Renal pelvis (tissue), 4 donors: Measurements from ENCODE around the gene SRPX2. TPM values are rescaled to one million over a fixed set of nuclear protein-coding genes. Genes with fewer than 3 reads are reported as not detected.
A peak's percentile ranks its signal among the peaks of the same experiment; 100 is the strongest.

Experiments used
- DNase-seq: peaks from one replicate; pipeline ENCODE4 v3.0.0-alpha.2; 2013
- polyA plus RNA-seq, 3 donors: library from polyadenylated mRNA; unstranded; fragments of 120-200 nt; gene quantifications; one replicate each; pipeline ENCODE4 v1.2.1, GENCODE V29; 2013; ENCODE audit not compliant: insufficient read length in 3 of 3

SRPX2 gene
- polyA plus RNA-seq, 3 donors, result 11.6 to 14.8 (median 11.8) TPM

- no peak for DNase-seq
These were observed 3.7 kb downstream of the SRPX2 start for GRCh38 chrX:100647739-100648138.

- no peak for DNase-seq
These were observed 4.7 kb downstream of the SRPX2 start for GRCh38 chrX:100648458-100649417.

DNA sequence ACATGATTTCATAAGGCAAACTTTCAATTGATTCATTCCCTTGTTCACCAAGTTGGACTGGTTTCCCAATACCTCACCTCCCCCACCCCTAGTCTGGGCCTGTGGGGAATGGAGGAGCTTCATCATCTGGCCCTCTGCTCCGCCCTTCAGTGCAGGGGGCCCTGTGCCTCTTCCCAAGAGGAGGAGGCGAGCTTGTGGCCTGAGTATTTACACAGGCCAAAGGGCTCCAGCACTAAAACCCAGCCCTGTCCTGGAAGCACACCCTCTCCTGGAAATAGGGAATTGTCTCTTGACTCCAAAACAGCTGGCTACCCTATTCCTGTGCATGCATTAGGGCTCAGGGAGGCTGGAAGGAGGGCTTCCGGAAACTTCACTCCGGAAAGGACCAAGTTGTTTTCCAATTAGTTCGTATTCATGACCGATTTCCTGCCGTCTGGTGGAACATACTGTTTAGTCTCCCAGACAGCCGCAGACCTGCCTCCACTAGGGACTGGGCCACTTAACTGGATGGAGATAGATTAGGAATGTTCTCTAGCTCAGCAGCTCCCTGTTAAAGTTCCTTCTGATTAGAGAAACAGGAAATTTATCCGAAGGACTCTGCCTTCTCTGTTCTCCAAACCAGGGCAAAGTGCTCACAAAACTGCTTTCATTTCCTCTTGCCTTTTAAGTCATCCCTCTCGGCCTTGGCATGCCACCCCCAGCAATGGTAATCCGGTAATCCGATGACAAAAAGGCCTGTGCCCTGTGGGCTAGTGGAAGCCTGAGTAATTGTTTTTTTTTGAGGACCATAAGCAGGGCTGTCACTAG is 5.8 kb downstream of the SRPX2 start:
- DNase-seq, result no peak

- no peak for DNase-seq
These were observed 6.8 kb downstream of the SRPX2 start for GRCh38 chrX:100650841-100651240.

DNA sequence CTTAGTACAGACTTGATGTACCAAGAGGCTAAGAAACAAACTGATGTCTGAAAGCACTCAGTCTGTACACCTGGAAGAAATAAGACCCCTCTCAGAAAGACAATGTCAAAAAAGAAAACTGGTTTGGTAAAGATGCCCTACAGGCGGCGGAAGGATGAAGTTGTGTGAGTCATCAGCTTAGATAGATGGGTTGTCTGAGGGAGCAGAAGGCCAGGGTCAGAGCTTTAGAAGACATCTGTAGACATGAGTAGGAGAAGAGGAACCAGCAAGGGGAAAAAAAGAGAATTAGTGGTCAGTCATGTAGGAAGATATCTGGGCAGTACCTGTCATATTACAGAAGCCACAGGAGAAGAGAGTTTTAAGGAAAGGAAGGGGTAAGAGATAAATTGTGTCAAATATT is 8.3 kb downstream of the SRPX2 start:
- no peak for DNase-seq

DNA sequence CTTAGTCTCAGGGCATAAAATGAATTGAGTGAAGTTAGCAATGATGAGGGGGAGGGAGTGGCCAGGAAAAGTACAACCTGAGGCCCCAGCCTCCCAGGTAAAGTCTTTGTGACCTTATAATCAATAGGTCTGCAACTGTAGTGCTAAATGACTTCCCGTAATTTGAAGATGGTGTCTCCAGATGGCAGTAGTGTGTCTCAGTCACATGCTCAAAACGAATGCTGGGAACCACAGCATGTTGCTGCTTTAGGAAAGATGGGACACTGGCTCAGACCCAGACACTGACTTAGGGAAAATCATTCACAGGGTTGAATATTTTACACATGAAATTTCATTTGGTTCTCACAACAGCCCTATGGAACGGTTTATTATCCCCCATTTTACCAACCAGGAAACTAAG is 10.3 kb downstream of the SRPX2 start:
- DNase-seq, result no peak

GRCh38 chrX:100658941-100659381 is 15.0 kb downstream of the SRPX2 start:
- no peak for DNase-seq

DNA sequence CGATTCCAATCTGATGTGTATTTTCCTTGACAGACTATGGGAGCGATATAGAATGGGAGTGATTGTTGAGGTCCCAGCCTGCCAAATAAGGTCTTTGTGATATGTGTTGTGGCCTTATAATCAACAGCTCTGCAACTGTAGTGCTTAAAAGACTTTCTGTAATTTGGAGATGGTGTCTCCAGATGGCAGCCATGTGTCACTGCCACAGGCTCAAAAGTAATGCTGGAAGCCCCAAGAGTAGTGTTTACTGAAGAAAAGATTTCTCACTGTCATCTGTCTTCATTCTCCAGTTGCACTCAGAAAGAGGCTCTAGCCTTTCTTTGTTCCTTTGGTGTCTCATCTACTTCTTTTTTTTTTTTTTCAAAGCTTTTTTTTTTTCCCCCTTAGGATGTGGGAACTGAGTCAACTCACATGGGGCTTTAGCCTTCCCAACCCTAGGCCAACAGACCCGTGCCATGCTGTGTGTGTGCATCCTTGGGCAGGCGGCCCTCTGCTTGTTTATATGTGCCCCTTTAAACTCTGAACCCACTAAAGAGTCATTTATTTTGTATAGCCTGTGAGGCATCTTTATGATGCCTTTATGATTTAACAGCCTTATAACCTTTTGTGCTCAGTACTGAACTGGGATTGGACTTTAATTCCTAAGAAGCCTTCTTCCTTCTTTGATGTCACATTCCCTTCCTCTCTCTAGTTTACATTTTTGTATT is 15.6 kb downstream of the SRPX2 start:
- DNase-seq, result no peak

DNA sequence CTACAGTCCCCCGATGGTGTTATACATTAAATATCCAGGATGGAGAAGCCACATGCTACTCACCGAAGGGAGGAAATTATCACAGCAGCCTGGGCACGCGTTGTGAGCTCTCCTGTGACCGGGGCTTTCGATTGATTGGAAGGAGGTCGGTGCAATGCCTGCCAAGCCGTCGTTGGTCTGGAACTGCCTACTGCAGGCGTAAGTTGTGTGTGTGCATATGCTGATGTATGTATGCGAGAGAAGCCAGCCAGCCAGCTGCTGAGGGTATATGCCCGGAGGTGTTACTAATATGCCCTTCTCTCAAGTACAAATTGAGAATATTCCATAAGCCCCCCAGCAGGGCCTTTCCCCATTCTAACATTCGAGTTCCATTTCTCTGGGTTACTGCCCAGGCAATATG is 18.2 kb downstream of the SRPX2 start:
- no peak for DNase-seq

GRCh38 chrX:100662796-100663195 is 18.8 kb downstream of the SRPX2 start:
- no peak for DNase-seq

GRCh38 chrX:100663642-100664041 is 19.6 kb downstream of the SRPX2 start:
- DNase-seq, result no peak

DNA sequence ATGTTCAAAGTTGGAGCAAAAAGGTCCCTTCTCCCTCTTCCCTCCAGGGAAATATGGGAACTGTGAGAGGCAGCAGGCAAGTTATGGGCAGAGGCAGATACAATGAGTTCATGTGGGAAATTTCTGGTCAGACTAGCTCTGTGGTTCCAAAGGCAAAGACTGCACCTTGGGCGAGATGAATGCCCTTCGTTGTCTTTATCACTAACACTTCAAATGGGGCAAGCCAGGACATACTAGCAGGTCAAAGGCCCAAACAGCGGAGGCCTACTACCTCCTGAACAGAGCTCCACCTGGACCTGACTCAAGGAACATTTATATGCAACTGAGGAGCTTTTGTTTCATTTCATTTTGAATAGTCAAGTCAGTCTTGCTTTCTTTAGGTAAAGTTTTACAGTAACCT is 29.0 kb downstream of the SRPX2 start:
- DNase-seq, result no peak

DNA sequence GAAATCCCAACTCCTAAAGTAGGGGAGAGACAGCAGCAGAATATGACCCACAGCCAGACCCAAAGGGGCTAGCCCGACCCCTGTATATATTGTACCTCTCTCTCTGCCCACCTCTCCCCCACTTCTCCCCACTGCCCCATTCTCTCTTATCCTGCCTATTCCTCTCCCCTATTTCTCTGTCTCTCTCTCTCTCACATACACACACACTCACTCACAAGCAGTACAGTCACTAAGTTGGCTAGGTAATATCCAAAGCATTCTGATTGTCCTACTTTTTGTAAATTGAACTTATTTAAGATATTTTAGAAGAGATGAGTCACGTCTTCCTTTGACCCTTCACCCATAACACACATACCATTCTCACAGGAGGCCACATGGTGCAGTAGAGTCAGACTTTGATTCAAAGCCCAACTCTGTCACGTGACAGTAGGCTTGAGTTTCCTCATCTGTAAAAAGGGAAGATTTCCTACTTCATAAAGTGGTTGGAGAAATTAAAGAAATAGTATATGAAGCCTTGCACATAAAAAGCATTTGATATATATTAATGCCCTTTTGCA is 29.5 kb downstream of the SRPX2 start:
- no peak for DNase-seq

DNA sequence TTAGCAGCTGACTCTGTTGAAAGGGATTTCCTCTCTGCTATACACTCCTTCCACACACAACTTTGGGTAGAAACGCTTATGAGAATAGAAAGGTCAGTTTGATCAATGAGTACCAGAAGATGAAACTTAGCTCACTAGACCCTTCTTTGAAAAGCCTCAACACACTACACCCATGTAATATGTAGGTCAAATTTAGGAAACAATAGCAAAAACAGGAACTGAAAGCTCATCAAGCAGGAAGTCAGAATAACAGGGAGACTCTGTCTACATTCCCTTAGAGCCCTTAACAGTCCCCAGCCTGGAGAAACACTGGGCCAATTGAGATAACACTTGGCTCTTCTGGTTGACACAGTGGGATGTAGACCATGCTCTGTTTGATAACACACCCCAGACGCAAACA is 30.7 kb downstream of the SRPX2 start:
- no peak for DNase-seq

- no peak for DNase-seq
These were observed 33.7 kb downstream of the SRPX2 start for GRCh38 chrX:100677611-100678181.

DNA sequence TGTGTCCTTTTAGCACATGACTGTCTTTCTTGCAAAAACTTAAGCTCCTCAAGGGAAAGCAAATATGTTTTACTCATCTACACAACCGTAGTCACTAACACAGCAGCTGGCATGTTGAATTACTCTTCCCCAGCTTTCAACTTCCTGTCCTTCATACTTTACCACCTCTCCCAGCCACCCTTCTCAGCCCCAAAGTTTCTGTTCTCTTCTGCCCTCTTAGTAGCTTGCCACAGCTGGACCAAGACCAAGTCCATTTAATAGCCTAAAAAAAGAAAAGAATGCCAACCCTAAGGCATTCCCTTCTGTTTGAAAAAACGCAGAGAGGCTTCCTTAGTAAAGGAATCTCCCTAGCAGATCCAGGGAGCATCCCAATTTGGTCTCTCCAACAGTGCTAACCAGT is 36.8 kb downstream of the SRPX2 start:
- DNase-seq, result no peak

DNA sequence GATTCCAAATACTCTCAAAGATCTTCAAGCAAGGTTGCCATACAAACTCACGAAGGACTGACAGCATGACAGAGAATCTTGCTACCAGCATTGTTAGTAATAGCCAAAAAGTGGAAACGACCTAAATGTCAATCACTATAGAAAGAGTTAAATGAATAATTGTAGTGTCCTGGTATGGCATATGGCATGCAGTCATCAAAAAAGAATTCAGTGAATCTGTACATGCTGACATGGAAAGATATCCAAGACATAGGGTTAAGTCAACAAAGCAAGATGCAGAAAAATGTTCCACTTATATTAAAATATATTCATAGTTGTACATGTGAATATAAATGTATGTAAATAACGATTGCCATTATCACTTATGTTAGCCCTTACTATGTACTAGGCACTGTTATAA is 37.6 kb downstream of the SRPX2 start:
- no peak for DNase-seq

GRCh38 chrX:100682939-100683338 is 38.9 kb downstream of the SRPX2 start:
- no peak for DNase-seq

- peak; percentile 68 for DNase-seq
These were observed 41.4 kb downstream of the SRPX2 start for GRCh38 chrX:100685284-100685996.

GRCh38 chrX:100685997-100686305 is 42.0 kb downstream of the SRPX2 start:
- DNase-seq, result no peak

GRCh38 chrX:100687128-100687527 is 43.1 kb downstream of the SRPX2 start:
- no peak for DNase-seq
